ENCODE results near the gene MEX3D.

The MEX3D gene

DNA sequence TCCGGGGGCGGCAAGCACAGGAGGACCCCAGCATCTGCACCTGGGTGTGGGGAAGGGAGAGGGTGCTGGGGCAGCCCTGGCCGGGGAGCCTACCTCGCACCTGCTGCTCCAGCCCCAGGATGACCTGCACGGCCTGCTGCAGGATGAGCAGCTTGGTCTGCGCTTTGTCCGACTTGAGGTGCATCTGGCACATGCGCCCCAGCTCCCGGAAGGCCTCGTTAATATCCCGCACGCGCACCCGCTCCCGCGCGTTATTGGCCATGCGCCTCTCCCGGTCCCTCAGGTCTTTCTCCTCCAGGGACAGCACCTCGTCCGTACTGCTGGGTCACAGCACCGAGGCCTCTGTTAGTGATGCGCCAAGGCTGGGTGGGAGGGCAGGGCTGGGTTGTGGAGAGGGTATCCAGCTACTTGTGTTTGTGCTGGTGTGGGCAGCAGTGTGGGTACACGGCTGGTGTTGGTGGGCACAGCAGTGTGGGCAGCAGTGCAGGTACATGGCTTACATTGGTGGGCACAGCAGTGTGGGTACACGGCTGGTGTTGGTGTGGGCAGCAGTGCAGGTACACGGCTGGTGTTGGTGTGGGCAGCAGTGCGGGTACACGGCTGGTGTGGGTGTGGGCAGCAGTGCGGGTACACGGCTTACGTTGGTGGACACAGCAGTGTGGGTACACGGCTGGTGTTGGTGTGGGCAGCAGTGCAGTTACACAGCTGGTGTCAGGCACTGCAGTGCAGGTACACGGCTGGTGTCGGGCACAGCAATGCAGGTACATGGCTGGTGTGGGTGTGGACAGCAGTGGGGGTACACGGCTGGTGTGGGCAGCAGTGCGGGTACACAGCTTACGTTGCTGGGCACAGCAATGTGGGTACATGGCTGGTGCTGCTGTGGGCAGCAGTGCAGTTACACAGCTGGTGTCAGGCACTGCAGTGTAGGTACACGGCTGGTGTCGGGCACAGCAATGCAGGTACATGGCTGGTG lies 44.3 kb upstream of the MEX3D start:
- H3K27ac ChIP-seq = no peak overlapping the region
- H3K4me3 ChIP-seq = no peak overlapping the region
- TF ChIP-seq, protein P1, sequence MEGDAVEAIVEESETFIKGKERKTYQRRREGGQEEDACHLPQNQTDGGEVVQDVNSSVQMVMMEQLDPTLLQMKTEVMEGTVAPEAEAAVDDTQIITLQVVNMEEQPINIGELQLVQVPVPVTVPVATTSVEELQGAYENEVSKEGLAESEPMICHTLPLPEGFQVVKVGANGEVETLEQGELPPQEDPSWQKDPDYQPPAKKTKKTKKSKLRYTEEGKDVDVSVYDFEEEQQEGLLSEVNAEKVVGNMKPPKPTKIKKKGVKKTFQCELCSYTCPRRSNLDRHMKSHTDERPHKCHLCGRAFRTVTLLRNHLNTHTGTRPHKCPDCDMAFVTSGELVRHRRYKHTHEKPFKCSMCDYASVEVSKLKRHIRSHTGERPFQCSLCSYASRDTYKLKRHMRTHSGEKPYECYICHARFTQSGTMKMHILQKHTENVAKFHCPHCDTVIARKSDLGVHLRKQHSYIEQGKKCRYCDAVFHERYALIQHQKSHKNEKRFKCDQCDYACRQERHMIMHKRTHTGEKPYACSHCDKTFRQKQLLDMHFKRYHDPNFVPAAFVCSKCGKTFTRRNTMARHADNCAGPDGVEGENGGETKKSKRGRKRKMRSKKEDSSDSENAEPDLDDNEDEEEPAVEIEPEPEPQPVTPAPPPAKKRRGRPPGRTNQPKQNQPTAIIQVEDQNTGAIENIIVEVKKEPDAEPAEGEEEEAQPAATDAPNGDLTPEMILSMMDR (IDR thresholded peaks at IDR 0.05) = no peak
- no peak for DNase-seq (ENCODE audit: low spot score)

DNA sequence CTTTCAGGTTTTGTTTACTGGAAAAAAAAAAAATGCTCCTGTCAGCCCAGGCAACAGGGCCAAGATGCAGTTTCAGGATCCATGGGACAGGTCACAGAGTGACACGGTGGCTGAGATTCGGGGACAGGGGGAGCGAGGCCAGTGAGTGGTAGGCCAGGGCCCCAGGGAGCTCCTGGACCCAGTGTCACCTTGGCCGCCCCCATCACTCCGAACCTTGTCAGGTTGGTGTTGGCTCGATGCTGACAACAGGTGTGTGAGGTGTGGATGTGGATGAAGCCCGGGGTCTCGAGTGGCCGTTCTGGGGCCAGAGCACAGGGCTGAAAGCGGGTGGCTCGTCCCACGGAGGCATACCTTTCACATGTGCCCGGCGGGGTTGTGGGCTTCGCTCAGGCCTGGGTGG lies 43.2 kb upstream of the MEX3D start:
- DNase-seq (ENCODE audit: low spot score) = no peak
- H3K4me3 ChIP-seq = no peak overlapping the region
- TF ChIP-seq, protein P1 (IDR thresholded peaks at IDR 0.05) = no peak
- H3K27ac ChIP-seq = no peak overlapping the region

DNA sequence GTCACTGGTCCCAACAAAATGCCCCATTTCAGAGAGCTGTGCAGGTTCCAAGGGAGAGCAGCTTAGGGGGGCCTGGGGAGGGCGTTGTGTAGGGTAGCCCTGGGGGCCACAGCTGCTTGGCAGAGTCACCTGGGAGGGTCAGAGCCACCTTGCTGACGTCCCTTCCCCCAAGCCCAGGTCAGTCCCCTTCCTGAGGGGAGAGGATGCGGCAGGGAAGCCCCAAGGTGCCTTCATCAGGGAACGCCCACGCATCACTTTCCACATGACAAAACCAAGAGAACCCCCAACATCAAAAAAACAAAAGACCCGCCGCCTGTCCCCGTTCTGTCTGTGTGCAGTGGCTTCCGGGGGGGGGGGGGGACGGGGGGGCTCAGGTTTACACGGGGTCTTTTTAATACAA lies 42.5 kb upstream of the MEX3D start:
- DNase-seq (ENCODE audit: low spot score) = no peak
- TF ChIP-seq, protein P1 (IDR thresholded peaks at IDR 0.05) = no peak
- no peak overlapping the region for H3K27ac ChIP-seq
- no peak overlapping the region for H3K4me3 ChIP-seq

DNA sequence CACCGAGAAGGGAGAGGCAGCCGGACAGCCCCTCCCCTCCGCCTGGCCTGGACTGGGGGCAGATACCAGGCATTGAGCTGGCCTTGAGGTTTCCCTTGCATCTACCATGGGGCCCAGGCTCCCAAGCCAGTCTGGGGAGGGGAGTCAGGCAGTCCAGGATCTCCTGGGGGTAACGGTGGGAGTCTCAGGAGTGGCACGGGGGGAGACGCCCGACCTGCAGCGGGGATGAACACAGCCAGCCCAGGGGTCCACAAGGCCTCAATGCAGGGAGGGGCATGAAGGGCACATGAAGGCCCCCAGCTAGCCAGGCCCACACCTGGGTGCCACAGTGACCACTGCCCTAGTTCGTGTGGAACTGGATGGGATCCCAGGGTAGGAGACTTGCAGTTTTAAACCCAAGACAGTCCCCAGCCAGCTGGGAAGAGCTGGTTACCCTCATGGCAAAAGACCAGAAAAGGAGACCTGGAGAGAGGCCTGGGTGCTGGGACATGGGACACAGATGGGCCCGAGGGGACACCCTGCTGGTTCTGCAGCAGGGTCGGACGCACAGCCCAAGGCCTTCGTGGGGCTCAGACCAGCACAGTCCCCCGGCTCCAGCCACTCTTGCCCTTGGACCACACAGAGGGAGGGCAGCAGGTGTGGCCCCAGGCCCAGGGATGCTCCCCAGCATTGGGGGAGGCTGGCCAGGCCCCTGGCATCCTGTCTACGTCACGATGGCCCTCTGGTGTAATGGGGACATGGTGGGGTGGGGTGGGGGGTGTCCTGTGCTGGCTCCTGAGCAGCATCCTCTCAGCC lies 41.8 kb upstream of the MEX3D start:
- Histone ChIP-seq H3K4me3 (no peak overlapping the region), H3K27ac (no peak overlapping the region)
- TF ChIP-seq, protein P1 (IDR thresholded peaks at IDR 0.05) = no peak
- DNase-seq (ENCODE audit: low spot score) = no peak

DNA sequence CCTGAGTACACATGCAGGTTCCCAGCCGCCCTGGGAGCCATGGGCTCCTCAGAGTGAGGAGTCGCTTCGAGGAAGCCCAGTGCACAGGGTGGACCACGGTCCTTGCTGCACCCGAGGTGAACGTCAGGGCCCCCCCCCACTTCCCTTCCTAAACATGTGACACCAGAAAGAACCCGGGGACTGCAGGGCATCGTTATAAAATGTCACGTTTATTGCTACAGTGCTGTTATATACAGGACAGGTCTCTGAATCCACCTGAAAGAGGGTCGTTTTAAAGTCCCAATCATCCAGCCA lies 40.9 kb upstream of the MEX3D start:
- H3K27ac ChIP-seq = no peak overlapping the region
- no peak overlapping the region for H3K4me3 ChIP-seq
- TF ChIP-seq, protein P1 (IDR thresholded peaks at IDR 0.05) = no peak
- no peak for DNase-seq (ENCODE audit: low spot score)

DNA sequence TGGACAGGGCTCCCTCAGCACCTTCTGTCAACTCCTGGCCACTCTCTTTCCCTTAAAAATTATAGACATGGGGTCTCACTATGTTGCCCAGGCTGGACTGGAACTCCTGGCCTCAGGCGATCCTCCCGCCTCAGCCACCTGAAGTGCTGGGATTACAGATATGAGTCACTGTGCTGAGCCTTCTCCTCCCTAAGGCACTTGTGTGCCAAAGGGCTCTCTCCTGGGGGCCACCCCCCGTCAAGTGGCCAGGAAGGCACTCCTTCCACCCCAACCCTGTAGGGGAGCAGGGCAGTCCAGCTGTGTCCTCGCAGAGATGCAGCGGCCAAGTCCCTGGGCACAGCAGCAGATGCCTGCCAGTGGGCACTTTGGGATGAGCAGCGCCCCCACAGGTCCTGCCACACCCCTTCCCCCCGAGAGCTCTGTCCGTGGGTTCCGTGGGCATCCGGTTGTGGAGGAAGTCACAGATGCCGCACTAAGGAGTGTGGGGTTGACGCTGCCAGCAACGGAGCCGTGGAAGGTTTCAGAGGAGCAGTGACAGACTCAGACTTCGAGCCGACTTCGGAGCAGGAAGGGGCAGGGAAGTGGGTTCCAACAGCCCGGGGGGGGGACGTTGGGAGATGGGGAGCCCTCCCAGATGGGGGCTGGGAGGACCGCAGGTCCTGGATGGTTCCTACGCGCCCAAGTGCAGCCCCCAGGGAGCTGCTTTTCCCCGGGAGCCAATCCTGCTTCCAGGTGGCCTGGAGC lies 40.4 kb upstream of the MEX3D start:
- no peak for DNase-seq (ENCODE audit: low spot score)
- Histone ChIP-seq H3K27ac (no peak overlapping the region), H3K4me3 (no peak overlapping the region)
- TF ChIP-seq, protein P1 (IDR thresholded peaks at IDR 0.05) = no peak

All from coronary artery (tissue), 2 donors.